ENCODE data around the gene CPD. TPM values are rescaled to one million over a fixed set of nuclear protein-coding genes. Genes with fewer than 3 reads are reported as not detected.

CPD gene
- total RNA-seq, 6 donors from 2014 or later, result 49.4 to 132 (median 104) TPM

GRCh38 chr17:30424471-30424870 lies 45.7 kb downstream of the CPD start:
- no peak for ATAC-seq (ENCODE audit: low FRiP score in 2 of 2)
- 100% methylated on average over 2 of the region's 2 CpGs for WGBS, 2 donors
- TF ChIP-seq EP300 (IDR thresholded peaks at IDR 0.05), result no peak
- TF ChIP-seq, protein P1, sequence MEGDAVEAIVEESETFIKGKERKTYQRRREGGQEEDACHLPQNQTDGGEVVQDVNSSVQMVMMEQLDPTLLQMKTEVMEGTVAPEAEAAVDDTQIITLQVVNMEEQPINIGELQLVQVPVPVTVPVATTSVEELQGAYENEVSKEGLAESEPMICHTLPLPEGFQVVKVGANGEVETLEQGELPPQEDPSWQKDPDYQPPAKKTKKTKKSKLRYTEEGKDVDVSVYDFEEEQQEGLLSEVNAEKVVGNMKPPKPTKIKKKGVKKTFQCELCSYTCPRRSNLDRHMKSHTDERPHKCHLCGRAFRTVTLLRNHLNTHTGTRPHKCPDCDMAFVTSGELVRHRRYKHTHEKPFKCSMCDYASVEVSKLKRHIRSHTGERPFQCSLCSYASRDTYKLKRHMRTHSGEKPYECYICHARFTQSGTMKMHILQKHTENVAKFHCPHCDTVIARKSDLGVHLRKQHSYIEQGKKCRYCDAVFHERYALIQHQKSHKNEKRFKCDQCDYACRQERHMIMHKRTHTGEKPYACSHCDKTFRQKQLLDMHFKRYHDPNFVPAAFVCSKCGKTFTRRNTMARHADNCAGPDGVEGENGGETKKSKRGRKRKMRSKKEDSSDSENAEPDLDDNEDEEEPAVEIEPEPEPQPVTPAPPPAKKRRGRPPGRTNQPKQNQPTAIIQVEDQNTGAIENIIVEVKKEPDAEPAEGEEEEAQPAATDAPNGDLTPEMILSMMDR (IDR thresholded peaks at IDR 0.05), result no peak
- no peak for TF ChIP-seq POLR2A (IDR thresholded peaks at IDR 0.05)
- TF ChIP-seq POLR2AphosphoS5 (IDR thresholded peaks at IDR 0.05), result no peak
- DNase-seq, result no peak
- no peaks in the 10 kb centered on the region for H3K4me1 ChIP-seq
- no peaks in the 10 kb centered on the region for H3K27me3 ChIP-seq
- H3K27ac ChIP-seq, result no peak overlapping the region
- H3K9me3 ChIP-seq, result no peaks in the 10 kb centered on the region
- no peak overlapping the region for H3K4me3 ChIP-seq
- H3K36me3 ChIP-seq, result peaks cover 8 to 69% (median 15%) of the 10 kb centered on the region in 4 donors

DNA sequence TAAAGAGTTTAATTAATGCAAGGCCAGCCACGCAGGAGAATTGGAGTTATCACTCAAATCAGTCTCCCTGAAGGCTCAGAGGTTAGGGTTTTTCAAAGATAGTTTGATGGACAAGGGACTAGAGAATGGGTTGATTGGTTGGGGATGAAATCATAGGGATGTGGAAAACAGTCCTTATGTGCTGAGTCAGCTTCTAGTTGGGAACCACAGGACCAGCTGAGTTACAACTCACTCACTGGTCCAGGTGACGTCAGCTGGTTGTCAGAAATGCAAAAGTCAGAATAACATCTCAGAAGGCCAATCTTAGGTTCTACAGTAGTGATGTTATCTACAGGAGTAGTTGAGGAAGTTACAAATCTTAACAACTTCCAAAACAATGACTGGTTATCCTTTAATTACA lies 47.6 kb downstream of the CPD start:
- TF ChIP-seq EP300 (IDR thresholded peaks at IDR 0.05) (no peak), POLR2AphosphoS5 (IDR thresholded peaks at IDR 0.05) (no peak), POLR2A (IDR thresholded peaks at IDR 0.05) (no peak)
- TF ChIP-seq, protein P1 (IDR thresholded peaks at IDR 0.05), result no peak
- Histone ChIP-seq H3K4me1 (no peaks in the 10 kb centered on the region), H3K27ac (no peak overlapping the region), H3K36me3 (peaks cover 8 to 68% (median 15%) of the 10 kb centered on the region in 4 donors), H3K9me3 (no peaks in the 10 kb centered on the region), H3K27me3 (no peaks in the 10 kb centered on the region), H3K4me3 (no peak overlapping the region)
- WGBS, 2 donors, result 92 to 100% methylated on average over 2 of the region's 2 CpGs
- DNase-seq (no peak), ATAC-seq (ENCODE audit: low FRiP score in 2 of 2) (no peak)

GRCh38 chr17:30427611-30428010 lies 48.9 kb downstream of the CPD start:
- no peak overlapping the region for H3K27ac ChIP-seq
- ATAC-seq (ENCODE audit: low FRiP score in 2 of 2) (no peak), DNase-seq (no peak)
- TF ChIP-seq EP300 (IDR thresholded peaks at IDR 0.05) (no peak), POLR2A (IDR thresholded peaks at IDR 0.05) (no peak), POLR2AphosphoS5 (IDR thresholded peaks at IDR 0.05) (no peak)
- TF ChIP-seq, protein P1 (IDR thresholded peaks at IDR 0.05), result no peak
- WGBS, 2 donors, result 95 to 100% methylated on average over 1 of the region's 1 CpG
- H3K36me3 ChIP-seq, result peaks cover 10 to 66% (median 15%) of the 10 kb centered on the region in 4 donors
- no peaks in the 10 kb centered on the region for H3K27me3 ChIP-seq
- no peaks in the 10 kb centered on the region for H3K9me3 ChIP-seq
- no peaks in the 10 kb centered on the region for H3K4me1 ChIP-seq
- H3K4me3 ChIP-seq, result no peak overlapping the region

DNA sequence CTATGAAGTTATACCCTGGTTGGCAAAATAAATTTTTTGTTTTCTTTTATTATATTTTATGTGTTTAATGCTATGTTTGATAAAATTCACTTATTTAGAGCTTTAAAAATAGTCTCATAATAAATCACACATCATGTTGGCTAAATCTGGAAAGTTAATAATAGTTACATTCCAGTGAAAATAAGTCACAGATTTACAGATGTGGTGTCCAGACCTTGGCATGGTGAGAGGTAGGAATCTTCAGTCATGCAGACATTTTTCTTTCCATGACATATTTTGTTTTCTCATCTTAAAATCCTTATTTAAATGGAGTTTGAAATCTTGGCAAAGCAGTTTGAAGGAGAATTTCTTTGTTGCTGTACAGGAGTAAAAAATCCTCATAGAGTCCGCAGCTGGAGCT lies 50.4 kb downstream of the CPD start:
- H3K27ac ChIP-seq, result no peak overlapping the region
- no peak for DNase-seq
- TF ChIP-seq POLR2A (IDR thresholded peaks at IDR 0.05) (no peak), EP300 (IDR thresholded peaks at IDR 0.05) (no peak), POLR2AphosphoS5 (IDR thresholded peaks at IDR 0.05) (no peak)
- TF ChIP-seq, protein P1 (IDR thresholded peaks at IDR 0.05), result no peak

GRCh38 chr17:30433514-30433913 lies 54.8 kb downstream of the CPD start:
- no peak for ATAC-seq (ENCODE audit: low FRiP score in 2 of 2)
- 44 to 56% methylated on average over 1 of the region's 1 CpG for WGBS, 2 donors

More for the DNA sequence above, 50.4 kb downstream of the CPD start:
- no peak overlapping the region for H3K4me3 ChIP-seq
- ATAC-seq (ENCODE audit: low FRiP score in 2 of 2), result no peak
- H3K27me3 ChIP-seq, result no peaks in the 10 kb centered on the region
- WGBS, 2 donors, result 88 to 91% methylated on average over 1 of the region's 1 CpG
- no peaks in the 10 kb centered on the region for H3K9me3 ChIP-seq
- H3K36me3 ChIP-seq, result peaks cover 5 to 59% (median 8%) of the 10 kb centered on the region in 4 donors
- H3K4me1 ChIP-seq, result peaks cover 0 to 7% (median 5%) of the 10 kb centered on the region in 4 donors

More at GRCh38 chr17:30433514-30433913, 54.8 kb downstream of the CPD start:
- DNase-seq, result peak in 1 of 2 donors; percentile 61
- Histone ChIP-seq H3K27me3 (no peaks in the 10 kb centered on the region), H3K4me3 (no peak overlapping the region), H3K4me1 (peaks cover 0 to 7% (median 5%) of the 10 kb centered on the region in 4 donors), H3K36me3 (peaks cover 0 to 54% (median 5%) of the 10 kb centered on the region in 4 donors), H3K9me3 (no peaks in the 10 kb centered on the region), H3K27ac (no peak overlapping the region)
- TF ChIP-seq POLR2A (IDR thresholded peaks at IDR 0.05) (no peak), POLR2AphosphoS5 (IDR thresholded peaks at IDR 0.05) (no peak), EP300 (IDR thresholded peaks at IDR 0.05) (no peak)
- TF ChIP-seq, protein P1 (IDR thresholded peaks at IDR 0.05), result no peak
